Loucy (cell line): ENCODE results near the gene SEPTIN2.
A peak's percentile ranks its signal among the peaks of the same experiment; 100 is the strongest.

Experiments used
- H2AFZ ChIP-seq: fragments of 200-600 bp; sonication (generic); 2 replicates; pipeline ENCODE4 v1.6.0; 2016; ENCODE audit warnings: antibody characterized with exemption, mild to moderate bottlenecking, low read length, moderate library complexity
- H3F3A ChIP-seq: fragments of 200-600 bp; 2 replicates; pipeline ENCODE4 v1.6.0; 2016; ENCODE audit warnings: antibody characterized with exemption, low read depth, mild to moderate bottlenecking
- H3K27me3 ChIP-seq: fragments of 200-600 bp; sonication (generic); 2 replicates; pipeline ENCODE4 v1.6.1; 2014; ENCODE audit warnings: low read length, mild to moderate bottlenecking; ENCODE audit not compliant: insufficient read depth, poor library complexity, severe bottlenecking
- H3K36me3 ChIP-seq: fragments of 200-600 bp; sonication (generic); 2 replicates; pipeline ENCODE4 v1.6.1; 2016; ENCODE audit warnings: low read length; ENCODE audit not compliant: insufficient read depth
- H3K4me1 ChIP-seq: fragments of 200-600 bp; sonication (generic); 2 replicates; pipeline ENCODE4 v1.5.1; 2014; ENCODE audit warnings: low read length, mild to moderate bottlenecking; ENCODE audit not compliant: insufficient read depth, poor library complexity, severe bottlenecking
- H3K4me2 ChIP-seq: fragments of 200-600 bp; sonication (generic); 2 replicates; pipeline ENCODE4 v1.6.0; 2014; ENCODE audit warnings: antibody characterized with exemption, low read length, low read depth, mild to moderate bottlenecking; ENCODE audit not compliant: poor library complexity, severe bottlenecking
- H3K4me3 ChIP-seq: fragments of 200-600 bp; sonication (generic); 2 replicates; pipeline ENCODE4 v1.5.1; 2014; ENCODE audit warnings: low read length, mild to moderate bottlenecking, mixed read lengths; ENCODE audit not compliant: poor library complexity, severe bottlenecking
- H3K79me2 ChIP-seq: fragments of 200-600 bp; sonication (generic); 2 replicates; pipeline ENCODE4 v1.6.1; 2014; ENCODE audit warnings: low read length; ENCODE audit not compliant: insufficient read depth
- H3K9ac ChIP-seq: fragments of 200-600 bp; sonication (generic); 2 replicates; pipeline ENCODE4 v1.6.0; 2014; ENCODE audit warnings: mild to moderate bottlenecking, low read depth, low read length, moderate library complexity; ENCODE audit not compliant: poor library complexity, severe bottlenecking
- H3K9me2 ChIP-seq: fragments of 200-600 bp; sonication (generic); replicated peaks from 2 replicates; pipeline ENCODE4 v1.6.1; 2016; ENCODE audit warnings: low read depth, low read length, mixed read lengths
- H3K9me3 ChIP-seq: fragments of 200-600 bp; sonication (generic); 2 replicates; pipeline ENCODE4 v1.6.1; 2014; ENCODE audit warnings: mild to moderate bottlenecking, antibody characterized with exemption, low read length, low read depth; ENCODE audit not compliant: insufficient read depth
- H4K20me1 ChIP-seq: fragments of 200-600 bp; sonication (generic); 2 replicates; pipeline ENCODE4 v1.6.0; 2014; ENCODE audit warnings: antibody characterized with exemption, low read length, mild to moderate bottlenecking; ENCODE audit not compliant: insufficient read depth, poor library complexity, severe bottlenecking
- CTCF ChIP-seq: fragments of 200-600 bp; sonication (generic); conservative IDR thresholded peaks from 2 replicates; pipeline ENCODE4 v1.5.1; 2014; ENCODE audit warnings: mild to moderate bottlenecking, antibody characterized with exemption, low read length
- EZH2phosphoT487 ChIP-seq: fragments of 200-600 bp; IDR thresholded peaks from 2 replicates; pipeline ENCODE4 v1.6.1; 2018; ENCODE audit warnings: antibody characterized with exemption, mild to moderate bottlenecking, moderate library complexity, borderline replicate concordance

SEPTIN2 gene

DNA sequence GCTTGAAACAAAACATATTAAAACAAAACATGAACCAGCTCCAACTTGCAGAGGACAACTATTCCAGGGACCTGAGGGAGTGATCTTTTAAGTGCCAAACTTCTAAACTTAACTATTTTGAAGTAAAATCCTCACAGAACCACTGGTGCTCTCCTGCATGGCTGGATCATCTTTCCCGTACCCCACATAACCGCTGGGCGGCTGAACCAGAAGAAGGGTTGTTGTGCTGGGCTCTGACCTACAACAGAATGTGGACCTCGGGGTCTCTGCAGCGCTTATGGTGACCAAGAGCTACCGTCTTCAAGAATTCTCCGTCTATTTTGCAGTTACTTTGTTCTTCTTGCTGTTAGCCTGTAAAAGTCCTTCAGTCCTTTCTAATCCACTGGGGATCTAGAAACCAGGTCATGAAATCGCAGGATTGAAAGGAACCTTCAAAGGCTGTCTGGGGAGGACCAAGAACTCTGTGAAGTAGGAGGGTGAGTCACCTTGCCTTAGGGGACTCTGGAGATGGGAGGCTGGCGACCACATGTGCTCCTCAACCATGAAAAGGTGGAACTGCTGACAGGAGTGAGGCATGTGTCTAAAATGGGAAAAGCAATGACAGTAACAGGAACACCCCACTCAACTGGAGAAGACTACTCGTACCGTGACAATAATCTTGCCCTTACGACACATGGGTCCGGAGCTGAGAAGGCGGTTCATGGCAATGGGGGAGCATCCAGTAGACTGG, 46.8 kb upstream of the SEPTIN2 start:
- Histone ChIP-seq H3K27me3 (no peaks in the 10 kb centered on the region), H3K4me3 (no peak overlapping the region), H3K4me2 (peak overlapping the region; percentile 22), H3K79me2 (peaks cover 59% of the 10 kb centered on the region), H3K36me3 (peaks cover 37% of the 10 kb centered on the region), H4K20me1 (peaks cover 29% of the 10 kb centered on the region), H3K9ac (no peak overlapping the region), H3K4me1 (peaks cover 28% of the 10 kb centered on the region), H3K9me2 (no peaks in the 10 kb centered on the region), H3K9me3 (no peaks in the 10 kb centered on the region), H3F3A (no peaks in the 10 kb centered on the region), H2AFZ (no peak overlapping the region)
- TF ChIP-seq CTCF (no peak), EZH2phosphoT487 (no peak)

GRCh38 chr2:241269707-241270520, 45.8 kb upstream of the SEPTIN2 start:
- Histone ChIP-seq H3K4me3 (peak overlapping the region; percentile 91), H3K9ac (peak overlapping the region; percentile 73), H3K4me2 (peak overlapping the region; percentile 84)

DNA sequence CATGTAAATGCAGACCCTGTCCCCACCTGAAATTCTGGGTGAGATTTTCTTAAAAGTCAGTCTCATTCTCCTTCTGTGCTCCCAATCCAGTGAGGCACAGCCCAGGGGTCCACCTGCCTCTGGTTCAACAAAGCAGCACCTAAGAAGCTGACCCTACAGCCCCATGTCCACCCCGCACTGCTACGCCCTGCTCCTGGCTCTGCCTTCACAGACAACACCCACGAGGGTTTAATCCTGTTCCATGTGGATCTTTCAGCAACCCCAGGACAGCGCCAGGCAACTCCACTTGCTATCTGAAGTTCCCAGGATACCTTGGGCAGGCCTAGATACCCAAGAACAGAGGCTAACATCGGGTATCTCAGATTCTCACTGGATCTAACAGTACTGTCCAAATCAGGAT, 45.2 kb upstream of the SEPTIN2 start:
- no peak for TF ChIP-seq CTCF
- no peak for TF ChIP-seq EZH2phosphoT487
- Histone ChIP-seq H2AFZ (no peak overlapping the region), H3K4me3 (peak overlapping the region; percentile 91), H3K9me2 (no peaks in the 10 kb centered on the region), H3K4me2 (peak overlapping the region; percentile 84), H4K20me1 (peaks cover 33% of the 10 kb centered on the region), H3K27me3 (no peaks in the 10 kb centered on the region), H3K79me2 (peaks cover 72% of the 10 kb centered on the region), H3F3A (no peaks in the 10 kb centered on the region), H3K9me3 (0 out of 2 replicates have a peak, but pooled peaks cover 6% of the 10 kb centered on the region), H3K9ac (peak overlapping the region; percentile 73), H3K36me3 (peaks cover 25% of the 10 kb centered on the region), H3K4me1 (peaks cover 28% of the 10 kb centered on the region)

More at GRCh38 chr2:241269707-241270520, 45.8 kb upstream of the SEPTIN2 start:
- no peaks in the 10 kb centered on the region for H3K27me3 ChIP-seq
- peaks cover 29% of the 10 kb centered on the region for H3K36me3 ChIP-seq
- no peaks in the 10 kb centered on the region for H3K9me3 ChIP-seq
- H2AFZ ChIP-seq, result no peak overlapping the region
- no peak for TF ChIP-seq EZH2phosphoT487
- TF ChIP-seq CTCF, result no peak
- no peaks in the 10 kb centered on the region for H3F3A ChIP-seq
- H3K79me2 ChIP-seq, result peaks cover 69% of the 10 kb centered on the region
- peaks cover 33% of the 10 kb centered on the region for H4K20me1 ChIP-seq
- peaks cover 28% of the 10 kb centered on the region for H3K4me1 ChIP-seq
- H3K9me2 ChIP-seq, result no peaks in the 10 kb centered on the region
